ENCODE measurements around the gene RHEBL1.

DNA sequence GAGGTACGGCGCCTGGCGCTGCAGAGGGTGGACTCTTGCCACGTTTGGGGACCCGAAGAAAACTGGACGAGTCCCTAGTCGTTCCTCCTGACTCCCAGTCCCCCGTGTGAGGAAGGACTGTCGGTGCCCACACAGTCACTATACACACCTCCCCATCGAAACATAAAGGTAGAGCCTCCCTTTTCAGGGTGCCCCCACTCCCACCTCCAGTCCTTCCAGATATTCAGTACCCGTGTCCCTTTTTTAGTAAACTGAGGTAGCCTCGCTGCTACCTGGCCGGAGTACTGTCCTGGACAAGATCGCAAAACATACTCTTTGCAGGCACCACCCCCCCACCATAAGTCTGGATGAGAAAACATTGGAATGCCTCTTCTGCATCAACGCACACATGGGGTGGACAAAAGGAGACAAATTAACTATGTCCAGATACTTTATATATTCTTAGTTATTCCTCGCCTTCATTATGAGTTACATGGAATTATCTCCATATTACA lies 8.6 kb downstream of the RHEBL1 start:
- TF ChIP-seq, protein P1, sequence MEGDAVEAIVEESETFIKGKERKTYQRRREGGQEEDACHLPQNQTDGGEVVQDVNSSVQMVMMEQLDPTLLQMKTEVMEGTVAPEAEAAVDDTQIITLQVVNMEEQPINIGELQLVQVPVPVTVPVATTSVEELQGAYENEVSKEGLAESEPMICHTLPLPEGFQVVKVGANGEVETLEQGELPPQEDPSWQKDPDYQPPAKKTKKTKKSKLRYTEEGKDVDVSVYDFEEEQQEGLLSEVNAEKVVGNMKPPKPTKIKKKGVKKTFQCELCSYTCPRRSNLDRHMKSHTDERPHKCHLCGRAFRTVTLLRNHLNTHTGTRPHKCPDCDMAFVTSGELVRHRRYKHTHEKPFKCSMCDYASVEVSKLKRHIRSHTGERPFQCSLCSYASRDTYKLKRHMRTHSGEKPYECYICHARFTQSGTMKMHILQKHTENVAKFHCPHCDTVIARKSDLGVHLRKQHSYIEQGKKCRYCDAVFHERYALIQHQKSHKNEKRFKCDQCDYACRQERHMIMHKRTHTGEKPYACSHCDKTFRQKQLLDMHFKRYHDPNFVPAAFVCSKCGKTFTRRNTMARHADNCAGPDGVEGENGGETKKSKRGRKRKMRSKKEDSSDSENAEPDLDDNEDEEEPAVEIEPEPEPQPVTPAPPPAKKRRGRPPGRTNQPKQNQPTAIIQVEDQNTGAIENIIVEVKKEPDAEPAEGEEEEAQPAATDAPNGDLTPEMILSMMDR (IDR thresholded peaks at IDR 0.05; ENCODE audit: low read length) = no peak
- TF ChIP-seq EZH2phosphoT487 (IDR thresholded peaks at IDR 0.05; ENCODE audit: low read length) = no peak
